IPS-18a (cell line): ENCODE data around the gene ERBB3.
"Not testable (repeated sequence)": the region's sequence is repeated elsewhere in the genome, so short reads cannot be mapped to it uniquely, and the experiment has no call there.

ENCODE experiments used
- H3K27ac ChIP-seq: one replicate; pipeline ENCODE4 v1.5.1; 2013; ENCODE audit warnings: low read length
- H3K27me3 ChIP-seq: one replicate; pipeline ENCODE4 v1.6.1; 2013; ENCODE audit warnings: mild to moderate bottlenecking, low read length; ENCODE audit not compliant: control insufficient read depth, insufficient read depth
- H3K36me3 ChIP-seq: one replicate; pipeline ENCODE4 v1.6.1; 2013; ENCODE audit warnings: low read depth, low read length; ENCODE audit not compliant: control insufficient read depth
- H3K4me1 ChIP-seq: one replicate; pipeline ENCODE4 v1.6.1; 2013; ENCODE audit warnings: low read depth, low read length; ENCODE audit not compliant: control insufficient read depth
- H3K4me3 ChIP-seq: one replicate; pipeline ENCODE4 v1.5.1; 2013; ENCODE audit warnings: low read length
- H3K9ac ChIP-seq: one replicate; pipeline ENCODE4 v1.6.1; 2013; ENCODE audit warnings: mild to moderate bottlenecking, low read length, moderate library complexity
- H3K9me3 ChIP-seq: one replicate; pipeline ENCODE4 v1.6.1; 2013; ENCODE audit warnings: low read depth, low read length; ENCODE audit not compliant: control insufficient read depth

The ERBB3 gene

GRCh38 chr12:56046027-56046780 lies 33.8 kb upstream of the ERBB3 start:
- peaks cover 8% of the 10 kb centered on the region for H3K4me1 ChIP-seq
- H3K27me3 ChIP-seq, result no peaks in the 10 kb centered on the region
- no peaks in the 10 kb centered on the region for H3K9me3 ChIP-seq
- H3K4me3 ChIP-seq, result no peak overlapping the region
- no peak overlapping the region for H3K9ac ChIP-seq
- peak overlapping the region; percentile 18 for H3K27ac ChIP-seq
- peaks cover 29% of the 10 kb centered on the region for H3K36me3 ChIP-seq

GRCh38 chr12:56053407-56053893 lies 26.5 kb upstream of the ERBB3 start:
- no peak overlapping the region for H3K27ac ChIP-seq
- H3K27me3 ChIP-seq, result no peaks in the 10 kb centered on the region
- H3K9ac ChIP-seq, result no peak overlapping the region
- H3K4me3 ChIP-seq, result no peak overlapping the region
- H3K4me1 ChIP-seq, result no peaks in the 10 kb centered on the region
- no peaks in the 10 kb centered on the region for H3K9me3 ChIP-seq
- H3K36me3 ChIP-seq, result no peaks in the 10 kb centered on the region

GRCh38 chr12:56059964-56060363 lies 20.0 kb upstream of the ERBB3 start:
- H3K36me3 ChIP-seq, H3K4me1 ChIP-seq, H3K9ac ChIP-seq, H3K4me3 ChIP-seq, H3K27me3 ChIP-seq, H3K27ac ChIP-seq, H3K9me3 ChIP-seq: not testable (repeated sequence)

- Histone ChIP-seq H3K4me3 (no peak overlapping the region), H3K9ac (no peak overlapping the region), H3K27me3 (no peaks in the 10 kb centered on the region), H3K9me3 (no peaks in the 10 kb centered on the region), H3K27ac (no peak overlapping the region), H3K4me1 (no peaks in the 10 kb centered on the region), H3K36me3 (no peaks in the 10 kb centered on the region)
Measured at GRCh38 chr12:56061982-56062381, 18.0 kb upstream of the ERBB3 start.

- Histone ChIP-seq H3K36me3 (no peaks in the 10 kb centered on the region), H3K4me3 (no peak overlapping the region), H3K27me3 (no peaks in the 10 kb centered on the region), H3K4me1 (no peaks in the 10 kb centered on the region), H3K27ac (no peak overlapping the region), H3K9ac (no peak overlapping the region), H3K9me3 (no peaks in the 10 kb centered on the region)
Measured at GRCh38 chr12:56062996-56063395, 17.0 kb upstream of the ERBB3 start.

- Histone ChIP-seq H3K27me3 (no peaks in the 10 kb centered on the region), H3K36me3 (no peaks in the 10 kb centered on the region), H3K27ac (no peak overlapping the region), H3K4me1 (no peaks in the 10 kb centered on the region), H3K9me3 (no peaks in the 10 kb centered on the region), H3K4me3 (no peak overlapping the region), H3K9ac (no peak overlapping the region)
Measured at GRCh38 chr12:56071648-56072047, 8.3 kb upstream of the ERBB3 start.

GRCh38 chr12:56074396-56074795 lies 5.6 kb upstream of the ERBB3 start:
- no peak overlapping the region for H3K4me3 ChIP-seq
- peaks cover 5% of the 10 kb centered on the region for H3K4me1 ChIP-seq
- H3K27ac ChIP-seq, result no peak overlapping the region
- no peaks in the 10 kb centered on the region for H3K9me3 ChIP-seq
- no peaks in the 10 kb centered on the region for H3K27me3 ChIP-seq
- H3K36me3 ChIP-seq, result no peaks in the 10 kb centered on the region
- no peak overlapping the region for H3K9ac ChIP-seq

- not testable (repeated sequence) for H3K27me3 ChIP-seq, H3K9me3 ChIP-seq, H3K27ac ChIP-seq, H3K9ac ChIP-seq, H3K36me3 ChIP-seq, H3K4me3 ChIP-seq
- H3K4me1 ChIP-seq, result peaks cover 14% of the 10 kb centered on the region
Measured at GRCh38 chr12:56077966-56078365, 2.0 kb upstream of the ERBB3 start.

GRCh38 chr12:56078427-56078826 lies 1.5 kb upstream of the ERBB3 start:
- Histone ChIP-seq H3K27ac (no peak overlapping the region), H3K4me1 (peaks cover 14% of the 10 kb centered on the region), H3K27me3 (no peaks in the 10 kb centered on the region), H3K9ac (peak overlapping the region; percentile 60), H3K4me3 (peak overlapping the region; percentile 86), H3K36me3 (no peaks in the 10 kb centered on the region), H3K9me3 (no peaks in the 10 kb centered on the region)

GRCh38 chr12:56078931-56079722 lies 838 bp upstream of the ERBB3 start:
- H3K4me3 ChIP-seq, result peak overlapping the region; percentile 86

GRCh38 chr12:56080556-56081138 lies 682 bp downstream of the ERBB3 start:
- H3K4me1 ChIP-seq, result peaks cover 14% of the 10 kb centered on the region
- no peaks in the 10 kb centered on the region for H3K9me3 ChIP-seq
- H3K36me3 ChIP-seq, result no peaks in the 10 kb centered on the region
- H3K27ac ChIP-seq, result no peak overlapping the region
- no peaks in the 10 kb centered on the region for H3K27me3 ChIP-seq
- H3K9ac ChIP-seq, result peak overlapping the region; percentile 60
- peak overlapping the region; percentile 86 for H3K4me3 ChIP-seq

More at GRCh38 chr12:56078931-56079722, 838 bp upstream of the ERBB3 start:
- Histone ChIP-seq H3K27me3 (no peaks in the 10 kb centered on the region), H3K36me3 (no peaks in the 10 kb centered on the region), H3K27ac (peak overlapping the region; percentile 78), H3K4me1 (peaks cover 14% of the 10 kb centered on the region), H3K9ac (peak overlapping the region; percentile 60), H3K9me3 (no peaks in the 10 kb centered on the region)
